A549 (cell line): Measurements from ENCODE around the gene RFESD. TPM values are rescaled to one million over a fixed set of nuclear protein-coding genes. Genes with fewer than 3 reads are reported as not detected.

ENCODE experiments used
- ATAC-seq, 2 experiments: fragments of 200-7000 bp in 1 of 2; fragments of >200 bp in 1 of 2; cut with Nextera tagmentation in 1 of 2; cut with Tn5 transposase in 1 of 2; 3 replicates each; pipeline versions ENCODE4 v1.8.0 to v1.9.1; 2018 to 2020; ENCODE audit warnings: mild to moderate bottlenecking in 1 of 2, moderate library complexity in 1 of 2
- CTCF ChIA-PET: fragments of 300-600 bp; sonication (Branson Sonifier 250); formaldehyde crosslinking; extraction: SDS; loops from one replicate; lab custom pipeline; 2021; ENCODE audit warnings: antibody characterized with exemption, inconsistent platforms; lab: Yijun Ruan, JAX
- POLR2A ChIA-PET: fragments of 350-600 bp; formaldehyde crosslinking; extraction: SDS; loops from one replicate; lab custom pipeline; 2021; ENCODE audit warnings: antibody characterized with exemption, inconsistent platforms; lab: Yijun Ruan, JAX
- DNase-seq, 2 experiments: peaks; one replicate each; pipeline versions ENCODE4 v3.0.0 to v3.0.0-alpha.2; 2011 to 2016; ENCODE audit warnings: low read depth in 1 of 2, low spot score in 1 of 2
- FAIRE-seq: peaks from 2 replicates; lab custom pipeline; 2011; peaks lifted over from hg19 to GRCh38; lab: Jason Lieb, UNC
- H3K27ac ChIP-seq, 2 experiments: fragments of >200 bp; sonication (Bioruptor Twin); formaldehyde crosslinking; 3 replicates each; pipeline ENCODE4 v1.5.1; 2016 to 2017
- H3K4me1 ChIP-seq: fragments of >200 bp; sonication (Bioruptor Twin); formaldehyde crosslinking; 3 replicates; pipeline ENCODE4 v1.6.1; 2016
- H3K4me2 ChIP-seq: fragments of >200 bp; sonication (Bioruptor Twin); formaldehyde crosslinking; 3 replicates; pipeline ENCODE4 v1.6.1; 2016
- H3K4me3 ChIP-seq: fragments of >200 bp; sonication (Bioruptor Twin); formaldehyde crosslinking; 3 replicates; pipeline ENCODE4 v1.5.1; 2016
- H3K9me3 ChIP-seq: fragments of >200 bp; sonication (Bioruptor Twin); formaldehyde crosslinking; 3 replicates; pipeline ENCODE4 v1.6.1; 2016
- BHLHE40 ChIP-seq: IDR thresholded peaks from 2 replicates; pipeline ENCODE4 v1.6.1; 2012; ENCODE audit warnings: low read depth, low read length, inconsistent platforms
- CBX2 ChIP-seq: fragments of 200-600 bp; sonication (generic); IDR thresholded peaks from 2 replicates; pipeline ENCODE4 v1.6.1; 2016; ENCODE audit warnings: low read depth, mild to moderate bottlenecking, borderline replicate concordance
- ESRRA ChIP-seq: fragments of 150-350 bp; IDR thresholded peaks from 2 replicates; pipeline ENCODE4 v1.6.1; 2014; ENCODE audit warnings: mild to moderate bottlenecking, low read length, borderline replicate concordance
- FOSB ChIP-seq: fragments of 250-450 bp; sonication (Bioruptor Pico); IDR thresholded peaks from 2 replicates; pipeline ENCODE4 v1.5.0; 2020; ENCODE audit warnings: mild to moderate bottlenecking, moderate library complexity
- FOSL2 ChIP-seq, 2 experiments: fragments of 450-650 bp in 1 of 2; fragments of >200 bp in 1 of 2; sonication (Bioruptor Twin) in 1 of 2; formaldehyde crosslinking; IDR thresholded peaks; 2 replicates each; pipeline versions ENCODE4 v1.5.0 to v1.6.1; 2016 to 2020; ENCODE audit warnings: mild to moderate bottlenecking in 1 of 2, moderate library complexity in 1 of 2
- GATA3 ChIP-seq: IDR thresholded peaks from 2 replicates; pipeline ENCODE4 v1.6.1; 2012; ENCODE audit warnings: borderline replicate concordance
- HDAC2 ChIP-seq: fragments of 200-600 bp; sonication (generic); IDR thresholded peaks from 2 replicates; pipeline ENCODE4 v1.6.1; 2016
- HEYL ChIP-seq: fragments of 250-450 bp; sonication (Bioruptor Pico); IDR thresholded peaks from 2 replicates; pipeline ENCODE4 v1.8.0; 2021; ENCODE audit warnings: mild to moderate bottlenecking, moderate library complexity
- HOXB5 ChIP-seq: fragments of 250-450 bp; sonication (Bioruptor Pico); IDR thresholded peaks from 2 replicates; pipeline ENCODE4 v1.5.0; 2020; ENCODE audit warnings: mild to moderate bottlenecking, moderate library complexity
- KDM1A ChIP-seq: fragments of 200-600 bp; sonication (generic); IDR thresholded peaks from 2 replicates; pipeline ENCODE4 v1.6.1; 2016; ENCODE audit warnings: low read depth, mild to moderate bottlenecking
- MAZ ChIP-seq: fragments of 150-350 bp; IDR thresholded peaks from 2 replicates; pipeline ENCODE4 v1.6.1; 2014; ENCODE audit warnings: antibody characterized with exemption, low read depth, low read length, borderline replicate concordance
- NFE2L2 ChIP-seq: fragments of 150-350 bp; conservative IDR thresholded peaks from 2 replicates; pipeline ENCODE4 v1.6.1; 2014; ENCODE audit warnings: low read length
- NPAS2 ChIP-seq: fragments of 250-450 bp; sonication (Bioruptor Pico); IDR thresholded peaks from 2 replicates; pipeline ENCODE4 v1.8.0; 2022; ENCODE audit warnings: mild to moderate bottlenecking, moderate library complexity, borderline replicate concordance
- NR3C1 ChIP-seq: fragments of >200 bp; sonication (Bioruptor Twin); formaldehyde crosslinking; IDR thresholded peaks from 3 replicates; pipeline ENCODE4 v1.6.1; 2017
- POLR2AphosphoS2 ChIP-seq: conservative IDR thresholded peaks from 2 replicates; pipeline ENCODE4 v1.6.1; 2012; ENCODE audit warnings: low read length, improper control_type of control experiment, inconsistent platforms
- RFX5 ChIP-seq: fragments of 450-650 bp; IDR thresholded peaks from 2 replicates; pipeline ENCODE4 v1.7.1; 2014; ENCODE audit warnings: antibody characterized with exemption, mild to moderate bottlenecking, moderate library complexity
- SMC3 ChIP-seq: fragments of >200 bp; sonication (Bioruptor Twin); formaldehyde crosslinking; IDR thresholded peaks from 3 replicates; pipeline ENCODE4 v1.6.1; 2018; ENCODE audit warnings: inconsistent platforms
- SREBF2 ChIP-seq: fragments of 450-650 bp; IDR thresholded peaks from 2 replicates; pipeline ENCODE4 v1.6.1; 2014; ENCODE audit warnings: mild to moderate bottlenecking, moderate library complexity
- TP53 ChIP-seq: fragments of 250-450 bp; sonication (Bioruptor Pico); IDR thresholded peaks from 2 replicates; pipeline ENCODE4 v1.5.0; 2021; ENCODE audit warnings: mild to moderate bottlenecking, moderate library complexity
- ZC3H11A ChIP-seq: fragments of 450-650 bp; IDR thresholded peaks from 2 replicates; pipeline ENCODE4 v1.6.1; 2014; ENCODE audit warnings: antibody characterized with exemption, mild to moderate bottlenecking
- ZSCAN20 ChIP-seq: fragments of 250-450 bp; sonication (Bioruptor Pico); IDR thresholded peaks from 2 replicates; pipeline ENCODE4 v1.8.0; 2022; ENCODE audit warnings: mild to moderate bottlenecking, moderate library complexity
- WGBS: methylation state at CpG from one replicate; pipeline ENCODE4 v1.1.6; 2017; ENCODE audit errors: missing lambda C conversion rate; 5-methylcytosine and 5-hydroxymethylcytosine counted together
- polyA plus RNA-seq, 4 experiments: library from polyadenylated mRNA; depleted of rRNA in 3 of 4; stranded (reverse); fragments of >200 nt; fragmentation: RNase III in 1 of 4; extraction: RNeasy Plus Mini Kit Qiagen cat#74134 plus additional on column Dnase treatment in 1 of 4; gene quantifications; 2 replicates in 3 of 4; 3 replicates in 1 of 4; pipeline ENCODE4 v1.2.3, GENCODE V29; 2011 to 2017
- TF ChIP-seq, protein P1 (sequence below): fragments of 450-650 bp; IDR thresholded peaks from 2 replicates; pipeline ENCODE4 v1.6.1; 2014; ENCODE audit warnings: antibody characterized with exemption
- TF ChIP-seq, protein P2 (sequence below): fragments of >200 bp; sonication (Bioruptor Twin); formaldehyde crosslinking; IDR thresholded peaks from 3 replicates; pipeline ENCODE4 v1.5.1; 2016
- TF ChIP-seq, protein P3 (sequence below): fragments of 200-600 bp; sonication (generic); IDR thresholded peaks from 2 replicates; pipeline ENCODE4 v1.6.1; 2016; ENCODE audit warnings: antibody characterized with exemption, mild to moderate bottlenecking, moderate library complexity
- TF ChIP-seq, protein P4 (sequence below): IDR thresholded peaks from 2 replicates; pipeline ENCODE4 v1.6.1; 2012; ENCODE audit warnings: low read depth, borderline replicate concordance
- TF ChIP-seq, protein P5 (sequence below): fragments of >200 bp; sonication (Bioruptor Twin); formaldehyde crosslinking; IDR thresholded peaks from 2 replicates; pipeline ENCODE4 v1.6.1; 2016
- TF ChIP-seq, protein P6 (sequence below): fragments of >200 bp; sonication (Bioruptor Twin); formaldehyde crosslinking; IDR thresholded peaks from 3 replicates; pipeline ENCODE4 v1.6.1; 2016
- TF ChIP-seq, protein P7 (sequence below): fragments of 250-450 bp; sonication (Bioruptor Pico); IDR thresholded peaks from 2 replicates; pipeline ENCODE4 v1.5.0; 2021; ENCODE audit warnings: mild to moderate bottlenecking, moderate library complexity, borderline replicate concordance

The RFESD gene
- polyA plus RNA-seq, 2 of the 4 experiments (the other 2 are of a cell fraction), result 1.6 to 5.4 TPM

DNA sequence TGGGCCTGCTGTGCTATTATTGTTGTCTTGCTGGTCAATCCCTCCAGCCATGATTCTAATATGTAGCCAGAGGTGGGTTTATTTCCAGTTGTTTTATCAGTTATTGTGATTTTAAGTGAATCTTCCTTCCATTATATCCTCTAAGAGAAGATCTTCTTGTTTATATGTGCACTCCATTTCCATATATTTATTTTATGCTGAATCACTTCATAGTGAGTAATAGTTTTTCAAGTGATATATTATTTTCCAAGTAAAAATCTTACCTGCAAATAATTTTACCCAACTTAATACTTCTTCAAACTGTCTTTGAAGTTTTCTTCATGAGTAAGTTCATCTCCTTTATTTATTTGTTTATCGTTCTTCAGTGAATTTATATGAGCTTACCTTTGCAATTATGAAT lies 40.2 kb upstream of the RFESD start:
- H3K9me3 ChIP-seq, result no peaks in the 10 kb centered on the region
- H3K4me2 ChIP-seq, result no peak overlapping the region
- no peak for FAIRE-seq
- 90% methylated on average over 1 of the region's 1 CpG for WGBS
- no peak for TF ChIP-seq KDM1A
- TF ChIP-seq RFX5, result no peak
- no peak for TF ChIP-seq ESRRA
- TF ChIP-seq NR3C1, result no peak
- no peak for TF ChIP-seq HEYL (CRISPR knock-in tag)
- TF ChIP-seq BHLHE40, result no peak
- no peak for TF ChIP-seq ZSCAN20 (CRISPR knock-in tag)
- no peak for TF ChIP-seq MAZ
- TF ChIP-seq, protein P1, sequence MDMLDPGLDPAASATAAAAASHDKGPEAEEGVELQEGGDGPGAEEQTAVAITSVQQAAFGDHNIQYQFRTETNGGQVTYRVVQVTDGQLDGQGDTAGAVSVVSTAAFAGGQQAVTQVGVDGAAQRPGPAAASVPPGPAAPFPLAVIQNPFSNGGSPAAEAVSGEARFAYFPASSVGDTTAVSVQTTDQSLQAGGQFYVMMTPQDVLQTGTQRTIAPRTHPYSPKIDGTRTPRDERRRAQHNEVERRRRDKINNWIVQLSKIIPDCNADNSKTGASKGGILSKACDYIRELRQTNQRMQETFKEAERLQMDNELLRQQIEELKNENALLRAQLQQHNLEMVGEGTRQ, result no peak
- TF ChIP-seq SMC3, result no peak
- TF ChIP-seq NPAS2 (CRISPR knock-in tag), result no peak
- TF ChIP-seq FOSL2 (IDR thresholded peaks at IDR 0.05), result no peak
- TF ChIP-seq FOSL2 (CRISPR knock-in tag; IDR thresholded peaks at IDR 0.05), result no peak
- no peak for ATAC-seq
- ChIA-PET POLR2A (no interaction called here), CTCF (no interaction called here)
- no peak overlapping the region for H3K4me3 ChIP-seq
- H3K27ac ChIP-seq, result no peak overlapping the region
- no peaks in the 10 kb centered on the region for H3K4me1 ChIP-seq
- DNase-seq, result no peak

DNA sequence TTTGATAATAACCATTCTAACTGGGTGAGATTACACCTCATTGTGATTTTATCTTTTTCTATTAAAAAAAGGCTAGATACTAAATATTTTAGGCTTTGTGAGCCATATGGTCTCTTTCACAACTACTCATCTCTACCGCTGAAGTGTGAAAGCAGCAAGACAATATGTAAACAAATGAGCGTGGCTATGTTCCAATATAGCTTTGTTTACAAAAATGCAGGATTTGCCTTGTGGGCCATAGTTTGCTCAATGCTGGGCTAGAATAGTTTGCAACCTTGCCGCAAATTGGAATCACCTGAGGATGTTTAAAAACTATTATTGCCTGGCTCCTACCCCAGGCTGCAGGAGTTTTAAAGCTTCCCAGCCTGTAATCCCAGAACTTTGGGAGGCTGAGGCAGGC lies 36.9 kb upstream of the RFESD start:
- DNase-seq, result no peak
- no peak for TF ChIP-seq GATA3
- TF ChIP-seq NFE2L2, result no peak
- TF ChIP-seq BHLHE40, result no peak
- TF ChIP-seq POLR2AphosphoS2, result no peak
- TF ChIP-seq, protein P2, sequence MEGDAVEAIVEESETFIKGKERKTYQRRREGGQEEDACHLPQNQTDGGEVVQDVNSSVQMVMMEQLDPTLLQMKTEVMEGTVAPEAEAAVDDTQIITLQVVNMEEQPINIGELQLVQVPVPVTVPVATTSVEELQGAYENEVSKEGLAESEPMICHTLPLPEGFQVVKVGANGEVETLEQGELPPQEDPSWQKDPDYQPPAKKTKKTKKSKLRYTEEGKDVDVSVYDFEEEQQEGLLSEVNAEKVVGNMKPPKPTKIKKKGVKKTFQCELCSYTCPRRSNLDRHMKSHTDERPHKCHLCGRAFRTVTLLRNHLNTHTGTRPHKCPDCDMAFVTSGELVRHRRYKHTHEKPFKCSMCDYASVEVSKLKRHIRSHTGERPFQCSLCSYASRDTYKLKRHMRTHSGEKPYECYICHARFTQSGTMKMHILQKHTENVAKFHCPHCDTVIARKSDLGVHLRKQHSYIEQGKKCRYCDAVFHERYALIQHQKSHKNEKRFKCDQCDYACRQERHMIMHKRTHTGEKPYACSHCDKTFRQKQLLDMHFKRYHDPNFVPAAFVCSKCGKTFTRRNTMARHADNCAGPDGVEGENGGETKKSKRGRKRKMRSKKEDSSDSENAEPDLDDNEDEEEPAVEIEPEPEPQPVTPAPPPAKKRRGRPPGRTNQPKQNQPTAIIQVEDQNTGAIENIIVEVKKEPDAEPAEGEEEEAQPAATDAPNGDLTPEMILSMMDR, result no peak
- no peak for TF ChIP-seq TP53 (CRISPR knock-in tag)
- TF ChIP-seq, protein P3, sequence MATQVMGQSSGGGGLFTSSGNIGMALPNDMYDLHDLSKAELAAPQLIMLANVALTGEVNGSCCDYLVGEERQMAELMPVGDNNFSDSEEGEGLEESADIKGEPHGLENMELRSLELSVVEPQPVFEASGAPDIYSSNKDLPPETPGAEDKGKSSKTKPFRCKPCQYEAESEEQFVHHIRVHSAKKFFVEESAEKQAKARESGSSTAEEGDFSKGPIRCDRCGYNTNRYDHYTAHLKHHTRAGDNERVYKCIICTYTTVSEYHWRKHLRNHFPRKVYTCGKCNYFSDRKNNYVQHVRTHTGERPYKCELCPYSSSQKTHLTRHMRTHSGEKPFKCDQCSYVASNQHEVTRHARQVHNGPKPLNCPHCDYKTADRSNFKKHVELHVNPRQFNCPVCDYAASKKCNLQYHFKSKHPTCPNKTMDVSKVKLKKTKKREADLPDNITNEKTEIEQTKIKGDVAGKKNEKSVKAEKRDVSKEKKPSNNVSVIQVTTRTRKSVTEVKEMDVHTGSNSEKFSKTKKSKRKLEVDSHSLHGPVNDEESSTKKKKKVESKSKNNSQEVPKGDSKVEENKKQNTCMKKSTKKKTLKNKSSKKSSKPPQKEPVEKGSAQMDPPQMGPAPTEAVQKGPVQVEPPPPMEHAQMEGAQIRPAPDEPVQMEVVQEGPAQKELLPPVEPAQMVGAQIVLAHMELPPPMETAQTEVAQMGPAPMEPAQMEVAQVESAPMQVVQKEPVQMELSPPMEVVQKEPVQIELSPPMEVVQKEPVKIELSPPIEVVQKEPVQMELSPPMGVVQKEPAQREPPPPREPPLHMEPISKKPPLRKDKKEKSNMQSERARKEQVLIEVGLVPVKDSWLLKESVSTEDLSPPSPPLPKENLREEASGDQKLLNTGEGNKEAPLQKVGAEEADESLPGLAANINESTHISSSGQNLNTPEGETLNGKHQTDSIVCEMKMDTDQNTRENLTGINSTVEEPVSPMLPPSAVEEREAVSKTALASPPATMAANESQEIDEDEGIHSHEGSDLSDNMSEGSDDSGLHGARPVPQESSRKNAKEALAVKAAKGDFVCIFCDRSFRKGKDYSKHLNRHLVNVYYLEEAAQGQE, result no peak
- TF ChIP-seq ZC3H11A, result no peak
- TF ChIP-seq MAZ, result no peak
- no peak for TF ChIP-seq CBX2
- TF ChIP-seq HEYL (CRISPR knock-in tag), result no peak
- TF ChIP-seq, protein P4, sequence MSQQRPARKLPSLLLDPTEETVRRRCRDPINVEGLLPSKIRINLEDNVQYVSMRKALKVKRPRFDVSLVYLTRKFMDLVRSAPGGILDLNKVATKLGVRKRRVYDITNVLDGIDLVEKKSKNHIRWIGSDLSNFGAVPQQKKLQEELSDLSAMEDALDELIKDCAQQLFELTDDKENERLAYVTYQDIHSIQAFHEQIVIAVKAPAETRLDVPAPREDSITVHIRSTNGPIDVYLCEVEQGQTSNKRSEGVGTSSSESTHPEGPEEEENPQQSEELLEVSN, result no peak
- TF ChIP-seq, protein P5, sequence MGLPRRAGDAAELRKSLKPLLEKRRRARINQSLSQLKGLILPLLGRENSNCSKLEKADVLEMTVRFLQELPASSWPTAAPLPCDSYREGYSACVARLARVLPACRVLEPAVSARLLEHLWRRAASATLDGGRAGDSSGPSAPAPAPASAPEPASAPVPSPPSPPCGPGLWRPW, result no peak
- TF ChIP-seq, protein P6, sequence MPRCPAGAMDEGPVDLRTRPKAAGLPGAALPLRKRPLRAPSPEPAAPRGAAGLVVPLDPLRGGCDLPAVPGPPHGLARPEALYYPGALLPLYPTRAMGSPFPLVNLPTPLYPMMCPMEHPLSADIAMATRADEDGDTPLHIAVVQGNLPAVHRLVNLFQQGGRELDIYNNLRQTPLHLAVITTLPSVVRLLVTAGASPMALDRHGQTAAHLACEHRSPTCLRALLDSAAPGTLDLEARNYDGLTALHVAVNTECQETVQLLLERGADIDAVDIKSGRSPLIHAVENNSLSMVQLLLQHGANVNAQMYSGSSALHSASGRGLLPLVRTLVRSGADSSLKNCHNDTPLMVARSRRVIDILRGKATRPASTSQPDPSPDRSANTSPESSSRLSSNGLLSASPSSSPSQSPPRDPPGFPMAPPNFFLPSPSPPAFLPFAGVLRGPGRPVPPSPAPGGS, result no peak
- no peak for TF ChIP-seq RFX5
- no peak for TF ChIP-seq HDAC2
- no peak for TF ChIP-seq HOXB5 (CRISPR knock-in tag)
- TF ChIP-seq SREBF2, result no peak
- TF ChIP-seq FOSB, result no peak
- TF ChIP-seq, protein P7, sequence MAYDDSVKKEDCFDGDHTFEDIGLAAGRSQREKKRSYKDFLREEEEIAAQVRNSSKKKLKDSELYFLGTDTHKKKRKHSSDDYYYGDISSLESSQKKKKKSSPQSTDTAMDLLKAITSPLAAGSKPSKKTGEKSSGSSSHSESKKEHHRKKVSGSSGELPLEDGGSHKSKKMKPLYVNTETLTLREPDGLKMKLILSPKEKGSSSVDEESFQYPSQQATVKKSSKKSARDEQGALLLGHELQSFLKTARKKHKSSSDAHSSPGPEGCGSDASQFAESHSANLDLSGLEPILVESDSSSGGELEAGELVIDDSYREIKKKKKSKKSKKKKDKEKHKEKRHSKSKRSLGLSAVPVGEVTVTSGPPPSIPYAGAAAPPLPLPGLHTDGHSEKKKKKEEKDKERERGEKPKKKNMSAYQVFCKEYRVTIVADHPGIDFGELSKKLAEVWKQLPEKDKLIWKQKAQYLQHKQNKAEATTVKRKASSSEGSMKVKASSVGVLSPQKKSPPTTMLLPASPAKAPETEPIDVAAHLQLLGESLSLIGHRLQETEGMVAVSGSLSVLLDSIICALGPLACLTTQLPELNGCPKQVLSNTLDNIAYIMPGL, result no peak
- POLR2A ChIA-PET, result interaction anchor here (0.6 to 1.0 kb wide), 2 partner anchors 55 to 225 kb away, joined by 5 read pairs; partner anchors contain the start of gene ARSK
- Histone ChIP-seq H3K4me2 (no peak overlapping the region), H3K4me1 (no peaks in the 10 kb centered on the region), H3K9me3 (peaks cover 6% of the 10 kb centered on the region; the same call in 2 of the 3 replicates), H3K4me3 (no peak overlapping the region), H3K27ac (no peak overlapping the region)
- 41% methylated on average over 3 of the region's 3 CpGs for WGBS
- CTCF ChIA-PET, result no interaction called here
- no peak for FAIRE-seq
- no peak for ATAC-seq
